Smooth muscle cell (in vitro differentiated cells): ENCODE results near the gene PGS1. TPM values are rescaled to one million over a fixed set of nuclear protein-coding genes. Genes with fewer than 3 reads are reported as not detected.

Experiments used
- DNase-seq: peaks from one replicate; lab custom pipeline; 2025; ENCODE audit not compliant: unreplicated experiment; lab: John Stamatoyannopoulos, UW
- H2AFZ ChIP-seq: fragments of 200-600 bp; sonication (generic); 2 replicates; pipeline ENCODE4 v1.6.0; 2016; ENCODE audit warnings: antibody characterized with exemption, low read depth, mild to moderate bottlenecking
- H3F3A ChIP-seq: fragments of 200-600 bp; sonication (generic); 2 replicates; pipeline ENCODE4 v1.6.0; 2017; ENCODE audit warnings: antibody characterized with exemption, low read depth
- H3K27ac ChIP-seq: fragments of 200-600 bp; sonication (generic); 2 replicates; pipeline ENCODE4 v1.5.1; 2016; ENCODE audit warnings: low read depth, mild to moderate bottlenecking
- H3K27me3 ChIP-seq: fragments of 200-600 bp; sonication (generic); 2 replicates; pipeline ENCODE4 v1.6.1; 2016; ENCODE audit warnings: low read depth, mild to moderate bottlenecking
- H3K36me3 ChIP-seq: fragments of 200-600 bp; sonication (generic); 2 replicates; pipeline ENCODE4 v1.5.1; 2016; ENCODE audit warnings: low read depth
- H3K4me1 ChIP-seq: fragments of 200-600 bp; sonication (generic); 2 replicates; pipeline ENCODE4 v1.5.1; 2016; ENCODE audit warnings: low read depth
- H3K4me2 ChIP-seq: fragments of 200-600 bp; sonication (generic); 2 replicates; pipeline ENCODE4 v1.6.0; 2016; ENCODE audit warnings: mild to moderate bottlenecking
- H3K4me3 ChIP-seq: fragments of 200-600 bp; sonication (generic); 2 replicates; pipeline ENCODE4 v1.5.1; 2016; ENCODE audit warnings: mild to moderate bottlenecking
- H3K79me2 ChIP-seq: fragments of 200-600 bp; sonication (generic); 2 replicates; pipeline ENCODE4 v1.6.0; 2016; ENCODE audit warnings: low read depth, mild to moderate bottlenecking
- H3K9ac ChIP-seq: fragments of 200-600 bp; sonication (generic); 2 replicates; pipeline ENCODE4 v1.6.0; 2016; ENCODE audit warnings: low read depth
- H3K9me3 ChIP-seq: fragments of 200-600 bp; sonication (generic); replicated peaks from 2 replicates; pipeline ENCODE4 v1.5.1; 2016; ENCODE audit warnings: low read depth
- H4K20me1 ChIP-seq: fragments of 200-600 bp; sonication (generic); 2 replicates; pipeline ENCODE4 v1.6.0; 2016; ENCODE audit warnings: low read depth
- CTCF ChIP-seq: fragments of 200-600 bp; sonication (generic); IDR thresholded peaks from 2 replicates; pipeline ENCODE4 v1.5.1; 2017; ENCODE audit warnings: borderline replicate concordance, mild to moderate bottlenecking, antibody characterized with exemption; ENCODE audit not compliant: insufficient read depth, poor library complexity, severe bottlenecking
- WGBS: methylation state at CpG from one replicate; pipeline ENCODE4 v1.1.7; 2016; ENCODE audit warnings: low lambda C conversion rate; 5-methylcytosine and 5-hydroxymethylcytosine counted together
- polyA plus RNA-seq: library from polyadenylated mRNA; unstranded; fragments of >200 nt; fragmentation: Nextera tagmentation; extraction: Ambion mirVana; gene quantifications from 2 replicates; pipeline ENCODE4 v1.2.1, GENCODE V29; 2016
- total RNA-seq: library from RNA; depleted of rRNA; stranded (reverse); fragments of >200 nt; gene quantifications from 2 replicates; pipeline ENCODE4 v1.2.3, GENCODE V29; 2014

The PGS1 gene
- total and polyA plus RNA-seq, 2 experiments from 2014 or later = 22.6 to 29.9 TPM

GRCh38 chr17:78408476-78409050, 30.1 kb downstream of the PGS1 start:
- no peak for TF ChIP-seq CTCF
- Histone ChIP-seq H3K36me3 (no peaks in the 10 kb centered on the region), H3K4me1 (no peaks in the 10 kb centered on the region), H3K4me2 (no peak overlapping the region), H4K20me1 (peaks cover 57% of the 10 kb centered on the region), H3K27ac (no peak overlapping the region), H3K27me3 (no peaks in the 10 kb centered on the region), H3K4me3 (no peak overlapping the region), H3K9ac (no peak overlapping the region), H3F3A (peaks cover 24% of the 10 kb centered on the region), H3K79me2 (peaks cover 71% of the 10 kb centered on the region), H2AFZ (no peak overlapping the region), H3K9me3 (no peaks in the 10 kb centered on the region)
- 87% methylated on average over 23 of the region's 23 CpGs for WGBS
- no peak for DNase-seq

GRCh38 chr17:78409191-78409928, 30.9 kb downstream of the PGS1 start:
- peaks cover 72% of the 10 kb centered on the region for H3K79me2 ChIP-seq
- no peaks in the 10 kb centered on the region for H3K27me3 ChIP-seq
- no peaks in the 10 kb centered on the region for H3K36me3 ChIP-seq
- no peaks in the 10 kb centered on the region for H3K9me3 ChIP-seq
- H4K20me1 ChIP-seq = peaks cover 57% of the 10 kb centered on the region
- no peak overlapping the region for H3K4me3 ChIP-seq
- no peak overlapping the region for H2AFZ ChIP-seq
- H3K4me2 ChIP-seq = no peak overlapping the region
- no peak for TF ChIP-seq CTCF
- H3K27ac ChIP-seq = no peak overlapping the region
- 78% methylated on average over 12 of the region's 12 CpGs for WGBS
- H3F3A ChIP-seq = peaks cover 28% of the 10 kb centered on the region
- H3K4me1 ChIP-seq = no peaks in the 10 kb centered on the region
- no peak for DNase-seq
- H3K9ac ChIP-seq = no peak overlapping the region

GRCh38 chr17:78411241-78411857, 32.9 kb downstream of the PGS1 start:
- Histone ChIP-seq H3K27me3 (no peaks in the 10 kb centered on the region), H3K4me3 (no peak overlapping the region), H3K4me2 (peak overlapping the region; percentile 74), H3K9ac (no peak overlapping the region), H3K27ac (peak overlapping the region; percentile 84), H2AFZ (no peak overlapping the region), H3K4me1 (no peaks in the 10 kb centered on the region), H3K79me2 (peaks cover 60% of the 10 kb centered on the region), H3K9me3 (no peaks in the 10 kb centered on the region), H3F3A (peaks cover 36% of the 10 kb centered on the region), H3K36me3 (no peaks in the 10 kb centered on the region), H4K20me1 (peaks cover 47% of the 10 kb centered on the region)
- no peak for DNase-seq
- 15% methylated on average over 16 of the region's 17 CpGs for whole genome bisulfite sequencing
- no peak for TF ChIP-seq CTCF
